Measurements from ENCODE around the gene SLAMF1. TPM values are rescaled to one million over a fixed set of nuclear protein-coding genes. Genes with fewer than 3 reads are reported as not detected.

SLAMF1 gene
- total and polyA plus RNA-seq, 2 of the 13 experiments (the other 11 are each of a cell fraction or from before 2014, with no cell fraction given): not detected

DNA sequence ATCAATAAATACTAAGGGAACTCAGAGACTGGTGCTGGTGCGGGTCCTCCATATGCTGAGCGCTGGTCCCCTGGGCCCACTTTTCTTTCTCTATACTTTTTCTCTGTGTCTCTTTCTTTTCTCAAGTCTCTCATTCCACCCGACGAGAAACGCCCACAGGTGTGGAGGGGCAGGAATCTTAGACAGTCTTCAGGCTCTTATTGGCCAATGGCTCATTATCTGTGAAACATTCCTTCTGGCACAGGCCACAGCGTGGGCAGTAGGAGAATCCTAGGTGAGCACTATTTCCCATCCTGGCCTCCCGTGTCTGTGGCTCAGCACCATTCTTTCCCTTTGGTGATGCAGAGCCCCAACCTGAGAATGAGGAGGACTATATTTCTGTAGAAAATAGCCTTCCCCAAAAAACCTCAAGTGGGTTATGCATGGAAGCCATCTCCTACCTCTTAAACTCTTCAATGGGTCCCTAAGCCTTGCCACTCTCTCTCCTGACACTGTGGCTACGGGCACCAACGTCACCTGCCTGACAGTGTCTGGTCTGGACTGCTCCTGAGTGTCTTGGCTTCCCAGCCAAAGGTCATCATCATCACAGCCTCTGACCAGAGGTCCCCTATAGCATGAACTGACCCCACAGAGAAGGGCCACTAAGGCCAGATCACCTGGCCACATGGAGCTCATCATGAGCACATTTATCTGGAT lies 6.2 kb upstream of the SLAMF1 start:
- Histone ChIP-seq H3K27ac (ENCODE audit: extremely low read length, insufficient read depth, low read length) (no peak overlapping the region), H3K36me3 (replicated peaks in 1 of 2; ENCODE audit: control insufficient read depth in 1 of 2, insufficient read depth in 2 of 2, low read length in 2 of 2) (no peaks in the 10 kb centered on the region), H4K20me1 (ENCODE audit: insufficient read depth, low read length) (no peaks in the 10 kb centered on the region), H3K79me2 (ENCODE audit: insufficient read depth, low read length) (no peaks in the 10 kb centered on the region), H2AFZ (ENCODE audit: low read length) (no peak overlapping the region), H3K9ac (ENCODE audit: insufficient read depth, low read depth, low read length) (no peak overlapping the region), H3K27me3 (ENCODE audit: control insufficient read depth in 1 of 2, insufficient read depth in 2 of 2, low read length in 2 of 2) (peaks cover 0 to 1% of the 10 kb centered on the region in 2 experiments; a peak in 1 of 5 replicates), H3K4me3 (replicated peaks in 1 of 3; ENCODE audit: insufficient read depth in 1 of 3, low read depth in 2 of 3, low read length in 3 of 3) (no peak overlapping the region), H3K9me3 (ENCODE audit: low read length) (no peaks in the 10 kb centered on the region), H3K4me2 (ENCODE audit: low read depth, low read length) (no peak overlapping the region), H3K4me1 (ENCODE audit: insufficient read depth, low read length) (no peaks in the 10 kb centered on the region)
- WGBS (ENCODE audit: low lambda C conversion rate): 8% methylated on average over 9 of the region's 9 CpGs
- BruUV-seq (replicated peaks): no TSS peak
- in situ Hi-C loops (cut with HindIII; ENCODE audit: extremely low pct_ligation_motif_present, low pct_unique_long_range_greater_than_20kb): no loop called here
- FAIRE-seq (no peak), ATAC-seq (no peak), DNase-seq (ENCODE audit: low spot score) (no peak)
- intact Hi-C loops (cut with micrococcal nuclease; ENCODE audit: unreplicated experiment): no loop called here
- POLR2A ChIA-PET: no interaction called here
- CTCF ChIA-PET (ENCODE audit: low intra/inter-chr PET ratio, low total read pairs): no interaction called here
- TF ChIP-seq ZNF367 (CRISPR knock-in tag; IDR thresholded peaks at IDR 0.05; ENCODE audit: borderline replicate concordance): no peak
- no peak for TF ChIP-seq SOX6 (IDR thresholded peaks at IDR 0.05)
- no peak for TF ChIP-seq SOX6 (CRISPR knock-in tag; IDR thresholded peaks at IDR 0.05)
- TF ChIP-seq TOPORS (CRISPR knock-in tag; IDR thresholded peaks at IDR 0.05): no peak
- TF ChIP-seq ZMYM4 (CRISPR knock-in tag; IDR thresholded peaks at IDR 0.05): no peak
- no peak for TF ChIP-seq ZBTB42 (CRISPR knock-in tag; IDR thresholded peaks at IDR 0.05)
- TF ChIP-seq SMAD1 (CRISPR knock-in tag; IDR thresholded peaks at IDR 0.05; ENCODE audit: borderline replicate concordance, low read depth): no peak
- TF ChIP-seq SIN3A (IDR thresholded peaks at IDR 0.05; ENCODE audit: borderline replicate concordance, low read depth, low read length): no peak
- TF ChIP-seq, protein P1, sequence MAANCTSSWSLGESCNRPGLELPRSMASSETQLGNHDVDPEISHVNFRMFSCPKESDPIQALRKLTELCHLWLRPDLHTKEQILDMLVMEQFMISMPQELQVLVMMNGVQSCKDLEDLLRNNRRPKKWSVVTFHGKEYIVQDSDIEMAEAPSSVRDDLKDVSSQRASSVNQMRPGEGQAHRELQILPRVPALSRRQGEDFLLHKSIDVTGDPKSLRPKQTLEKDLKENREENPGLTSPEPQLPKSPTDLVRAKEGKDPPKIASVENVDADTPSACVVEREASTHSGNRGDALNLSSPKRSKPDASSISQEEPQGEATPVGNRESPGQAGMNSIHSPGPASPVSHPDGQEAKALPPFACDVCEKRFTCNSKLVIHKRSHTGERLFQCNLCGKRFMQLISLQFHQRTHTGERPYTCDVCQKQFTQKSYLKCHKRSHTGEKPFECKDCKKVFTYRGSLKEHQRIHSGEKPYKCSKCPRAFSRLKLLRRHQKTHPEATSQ (CRISPR knock-in tag; IDR thresholded peaks at IDR 0.05; ENCODE audit: borderline replicate concordance): no peak
- TF ChIP-seq ZNF605 (CRISPR knock-in tag; IDR thresholded peaks at IDR 0.05): no peak
- TF ChIP-seq ZNF143 (CRISPR knock-in tag; IDR thresholded peaks at IDR 0.05): no peak
- no peak for TF ChIP-seq TCF7L2 (IDR thresholded peaks at IDR 0.05; ENCODE audit: low read depth, low read length)
- TF ChIP-seq CENPT (CRISPR knock-in tag; IDR thresholded peaks at IDR 0.05; ENCODE audit: low read depth): no peak
